Ectodermal cell (in vitro differentiated cells): ENCODE data around the gene SLC1A4. TPM values are rescaled to one million over a fixed set of nuclear protein-coding genes. Genes with fewer than 3 reads are reported as not detected.

ENCODE experiments used
- H3K27ac ChIP-seq: 2 replicates; pipeline ENCODE4 v1.7.0; 2013; ENCODE audit warnings: mild to moderate bottlenecking, low read depth, low read length; ENCODE audit not compliant: insufficient read depth, poor library complexity, severe bottlenecking
- H3K27me3 ChIP-seq: 2 replicates; pipeline ENCODE4 v1.7.0; 2013; ENCODE audit warnings: mild to moderate bottlenecking, low read length; ENCODE audit not compliant: insufficient read depth, control insufficient read depth, poor library complexity, severe bottlenecking
- H3K36me3 ChIP-seq: one replicate; pipeline ENCODE4 v1.7.0; 2013; ENCODE audit warnings: low read length; ENCODE audit not compliant: control insufficient read depth, insufficient read depth
- H3K4me1 ChIP-seq: one replicate; pipeline ENCODE4 v1.7.0; 2013; ENCODE audit warnings: low read length; ENCODE audit not compliant: control insufficient read depth, insufficient read depth
- H3K4me3 ChIP-seq: 2 replicates; pipeline ENCODE4 v1.7.0; 2013; ENCODE audit warnings: low read depth, low read length, control low read depth; ENCODE audit not compliant: insufficient read depth
- H3K9me3 ChIP-seq: 2 replicates; pipeline ENCODE4 v1.7.0; 2013; ENCODE audit warnings: mild to moderate bottlenecking, low read length, moderate library complexity; ENCODE audit not compliant: control insufficient read depth
- WGBS, 2 experiments: methylation state at CpG; one replicate each; pipeline ENCODE4 v1.1.7; 2013; ENCODE audit warnings: missing lambda C conversion rate in 2 of 2; 5-methylcytosine and 5-hydroxymethylcytosine counted together
- polyA plus RNA-seq, 4 experiments: library from polyadenylated mRNA; stranded (reverse); fragments of 50-300 nt; gene quantifications; one replicate each; pipeline ENCODE4 v1.2.3, GENCODE V29; 2013

SLC1A4 gene
- polyA plus RNA-seq (2013, experiment 1 of 4) = 4.2 TPM
- polyA plus RNA-seq (2013, experiment 2 of 4) = 5.6 TPM
- polyA plus RNA-seq (2013, experiment 3 of 4) = 2.7 TPM
- polyA plus RNA-seq (2013, experiment 4 of 4) = 2.7 TPM

DNA sequence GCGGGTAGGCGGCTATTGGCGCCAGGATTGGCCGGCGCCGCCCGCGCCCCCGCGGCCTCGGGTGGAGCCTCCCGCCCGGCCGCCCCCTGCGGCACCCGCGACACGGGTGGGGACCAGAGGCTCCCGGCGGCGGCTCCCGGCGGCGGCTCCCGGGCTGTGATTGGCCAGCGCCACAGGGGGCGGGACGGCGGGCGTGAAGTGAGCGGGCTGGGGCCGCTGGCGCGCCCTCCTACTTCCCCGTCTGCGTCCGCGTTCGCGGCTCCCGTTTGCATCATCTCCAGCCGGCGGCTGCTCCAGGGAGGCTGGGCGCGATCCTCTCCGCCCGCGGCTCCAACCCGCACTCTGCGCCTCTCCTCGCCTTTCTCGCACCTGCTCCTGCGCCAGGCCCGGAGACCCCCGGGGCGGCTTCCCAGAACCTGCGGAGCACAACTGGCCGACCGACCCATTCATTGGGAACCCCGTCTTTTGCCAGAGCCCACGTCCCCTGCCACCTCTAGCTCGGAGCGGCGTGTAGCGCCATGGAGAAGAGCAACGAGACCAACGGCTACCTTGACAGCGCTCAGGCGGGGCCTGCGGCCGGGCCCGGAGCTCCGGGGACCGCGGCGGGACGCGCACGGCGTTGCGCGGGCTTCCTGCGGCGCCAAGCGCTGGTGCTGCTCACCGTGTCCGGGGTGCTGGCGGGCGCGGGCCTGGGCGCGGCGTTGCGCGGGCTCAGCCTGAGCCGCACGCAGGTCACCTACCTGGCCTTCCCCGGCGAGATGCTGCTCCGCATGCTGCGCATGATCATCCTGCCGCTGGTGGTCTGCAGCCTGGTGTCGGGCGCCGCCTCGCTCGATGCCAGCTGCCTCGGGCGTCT lies at the start of gene SLC1A4:
SLC1A4 (plus strand) TSS at position 274 of the 856 bp plus-strand sequence; CDS start at position 519, 245 bp downstream.
- peaks cover 38% of the 10 kb centered on the region for H3K27me3 ChIP-seq
- WGBS, 2 experiments = 1% methylated on average over 109 of the region's 109 CpGs
- peak within 1 kb of the TSS; percentile 46 for H3K4me3 ChIP-seq
- H3K4me1 ChIP-seq = peaks cover 5% of the 10 kb centered on the region
- no peaks in the 10 kb centered on the region for H3K9me3 ChIP-seq
- peak within 1 kb of the TSS; percentile 37 for H3K27ac ChIP-seq
- H3K36me3 ChIP-seq = no peaks in the 10 kb centered on the region

DNA sequence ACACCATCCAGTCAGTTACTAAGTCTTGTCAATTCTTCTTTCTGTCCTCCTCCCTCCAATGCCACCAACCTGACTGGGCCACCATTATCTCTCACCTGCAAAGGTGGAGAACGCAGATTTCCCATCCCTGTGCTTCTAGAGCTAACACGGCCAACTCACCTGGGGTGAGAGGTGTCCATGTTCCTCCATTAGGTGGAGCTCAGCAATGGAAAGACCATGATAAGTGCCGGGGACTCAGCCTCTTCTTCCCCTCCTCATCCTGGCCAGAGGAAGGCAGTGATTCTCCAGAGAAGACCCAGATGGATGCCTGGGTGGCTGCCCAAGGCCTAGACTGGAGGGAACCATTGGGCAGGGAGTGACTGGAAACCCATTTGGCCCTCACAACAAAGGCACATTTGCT lies 48.1 kb upstream of the SLC1A4 start:
- Histone ChIP-seq H3K36me3 (no peaks in the 10 kb centered on the region), H3K27ac (no peak overlapping the region), H3K4me1 (peaks cover under 1% of the 10 kb centered on the region), H3K27me3 (no peaks in the 10 kb centered on the region), H3K4me3 (no peak overlapping the region), H3K9me3 (no peaks in the 10 kb centered on the region)
- WGBS, 2 experiments = 88 to 90% methylated on average over 3 of the region's 3 CpGs

DNA sequence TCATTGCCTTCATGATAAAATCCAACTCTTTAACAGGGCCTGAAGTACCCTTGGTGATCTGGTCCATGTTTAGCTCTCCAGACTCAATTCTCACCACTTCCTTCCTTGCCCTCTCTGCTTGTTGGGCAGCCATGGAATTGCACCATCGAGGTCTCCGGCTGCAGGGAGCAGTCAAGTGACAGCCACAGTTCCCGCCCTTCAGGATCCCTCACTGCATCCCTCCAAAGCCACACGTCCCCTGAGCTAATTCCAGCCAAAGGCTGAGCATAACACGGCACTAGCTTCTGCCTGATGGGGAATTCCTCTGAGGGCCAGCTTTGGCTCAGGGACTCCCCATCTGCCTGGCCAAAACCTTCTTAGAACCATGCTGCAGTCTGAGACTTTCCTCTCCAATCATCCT lies 47.4 kb upstream of the SLC1A4 start:
- 89 to 90% methylated on average over 5 of the region's 5 CpGs for WGBS, 2 experiments
- Histone ChIP-seq H3K27ac (no peak overlapping the region), H3K36me3 (no peaks in the 10 kb centered on the region), H3K4me3 (no peak overlapping the region), H3K27me3 (no peaks in the 10 kb centered on the region), H3K4me1 (peaks cover 5% of the 10 kb centered on the region), H3K9me3 (no peaks in the 10 kb centered on the region)

DNA sequence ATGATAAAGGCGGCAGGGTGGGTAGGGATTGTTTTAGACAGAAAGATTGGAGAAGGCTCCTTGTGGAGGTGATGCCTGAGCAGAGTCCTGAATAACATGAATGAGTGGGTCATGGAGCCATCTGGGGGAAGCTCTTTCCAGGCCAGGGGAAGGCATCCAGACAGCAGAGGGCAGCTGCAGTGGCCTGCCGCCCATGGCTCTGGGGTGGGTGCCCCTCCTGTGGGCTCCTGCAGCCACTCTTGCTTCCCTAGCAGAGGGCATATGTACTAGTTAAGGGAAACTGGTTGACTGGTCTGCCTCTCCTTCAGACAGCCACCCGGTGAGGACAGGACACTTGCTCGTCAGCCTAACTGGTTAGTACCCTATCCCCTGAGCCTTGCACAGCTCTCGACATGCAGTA lies 46.5 kb upstream of the SLC1A4 start:
- Histone ChIP-seq H3K4me3 (no peak overlapping the region), H3K4me1 (peaks cover 5% of the 10 kb centered on the region), H3K9me3 (no peaks in the 10 kb centered on the region), H3K27ac (no peak overlapping the region), H3K36me3 (no peaks in the 10 kb centered on the region), H3K27me3 (no peaks in the 10 kb centered on the region)
- 92 to 95% methylated on average over 5 of the region's 5 CpGs for WGBS, 2 experiments

DNA sequence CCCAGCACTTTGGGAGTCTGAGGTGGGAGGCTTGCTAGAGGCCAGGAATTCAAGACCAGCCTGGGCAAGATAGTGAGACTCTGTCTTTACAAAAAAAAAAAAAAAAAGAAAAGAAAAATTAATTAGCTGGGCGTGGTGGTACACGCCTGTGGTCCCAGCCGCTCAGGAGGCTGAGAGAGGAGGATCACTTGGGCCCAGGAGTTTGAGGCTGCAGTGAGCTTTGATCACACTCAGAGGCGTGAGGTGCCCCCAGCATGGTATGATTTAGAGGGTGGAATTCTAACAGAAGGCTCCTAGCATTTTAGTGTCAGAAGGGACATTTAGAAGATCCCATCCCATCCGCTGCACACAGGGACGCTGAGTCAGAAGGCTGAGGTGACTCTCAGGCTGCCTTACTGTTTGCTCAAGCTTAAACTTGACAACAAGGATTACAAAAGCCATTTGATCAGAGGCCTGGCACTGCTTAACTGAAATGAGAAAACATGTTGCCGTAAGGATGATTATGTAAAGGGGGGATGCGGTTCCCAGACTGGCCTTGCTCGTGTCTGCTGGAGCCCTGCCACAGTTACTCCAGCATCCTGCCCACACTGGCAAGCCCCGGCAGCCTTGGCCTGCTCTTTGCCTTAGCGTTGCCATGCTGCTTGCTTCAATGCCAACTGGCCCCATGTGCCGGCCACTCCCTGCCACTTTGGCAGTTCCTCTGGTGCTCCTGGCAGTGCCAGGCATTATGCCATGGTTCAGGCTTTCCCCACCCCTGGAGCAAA lies 45.6 kb upstream of the SLC1A4 start:
- Histone ChIP-seq H3K27ac (no peak overlapping the region), H3K27me3 (no peaks in the 10 kb centered on the region), H3K4me3 (no peak overlapping the region), H3K9me3 (no peaks in the 10 kb centered on the region), H3K36me3 (no peaks in the 10 kb centered on the region), H3K4me1 (peaks cover 5% of the 10 kb centered on the region)
- WGBS, 2 experiments = 93 to 94% methylated on average over 12 of the region's 12 CpGs

DNA sequence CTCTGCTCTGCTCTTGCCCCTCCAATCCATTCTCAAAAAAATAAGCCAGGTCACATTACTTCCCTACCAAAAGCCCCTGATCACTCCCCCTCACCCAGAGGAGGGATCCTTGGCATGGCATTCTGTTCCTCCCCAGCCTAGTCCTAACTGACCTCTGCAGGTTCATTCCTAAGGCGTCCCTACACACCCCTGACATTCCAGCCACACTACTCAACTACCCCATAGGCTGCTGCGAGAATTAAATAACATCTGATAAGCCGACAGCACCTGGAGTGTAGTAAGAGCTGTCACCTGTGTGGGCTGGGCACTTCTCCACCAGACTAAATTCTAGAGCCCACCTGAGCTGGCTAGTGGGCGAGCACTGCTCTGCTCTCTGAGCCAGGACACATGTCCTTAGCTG lies 44.7 kb upstream of the SLC1A4 start:
- 91 to 92% methylated on average over 4 of the region's 4 CpGs for WGBS, 2 experiments
- H3K27me3 ChIP-seq = no peaks in the 10 kb centered on the region
- no peak overlapping the region for H3K4me3 ChIP-seq
- H3K36me3 ChIP-seq = no peaks in the 10 kb centered on the region
- no peak overlapping the region for H3K27ac ChIP-seq
- no peaks in the 10 kb centered on the region for H3K9me3 ChIP-seq
- H3K4me1 ChIP-seq = peaks cover 5% of the 10 kb centered on the region

DNA sequence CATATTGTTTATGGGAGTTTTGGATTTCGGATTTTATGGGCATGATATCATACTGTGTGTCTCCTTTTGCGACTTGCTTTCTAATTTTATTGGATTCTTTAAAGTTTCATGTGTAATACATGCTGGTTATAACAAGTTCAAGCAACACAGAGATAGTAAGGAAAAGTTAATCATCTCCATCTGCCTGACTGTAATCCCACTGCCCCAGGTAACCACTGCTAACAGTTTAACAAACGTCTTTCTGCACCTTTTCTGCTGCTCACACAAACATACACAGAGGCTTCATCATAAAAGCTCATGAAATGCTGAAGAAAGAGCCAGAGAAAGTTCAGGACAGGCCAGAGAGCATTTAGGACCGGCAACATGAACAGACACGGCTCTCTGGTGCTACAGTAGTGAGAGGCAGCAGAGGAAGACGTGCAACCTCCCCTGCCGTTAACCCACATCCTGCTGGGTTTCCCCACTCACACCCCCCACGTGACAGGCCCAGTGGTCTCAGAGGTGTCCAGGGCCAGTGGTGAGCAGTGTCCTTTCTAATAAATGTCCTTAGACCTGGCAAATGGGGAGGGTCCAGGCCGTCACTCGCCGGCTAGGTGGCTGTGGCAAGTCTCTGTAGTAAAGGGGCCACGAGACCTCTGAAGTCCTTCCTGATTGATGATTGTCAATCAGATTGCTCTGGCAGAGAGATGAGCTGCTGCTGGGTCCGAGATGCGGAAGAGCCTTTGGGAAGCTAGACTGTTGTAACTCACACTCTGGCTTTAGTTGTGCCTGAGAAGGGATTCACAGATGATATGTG lies 43.0 kb upstream of the SLC1A4 start:
- no peaks in the 10 kb centered on the region for H3K9me3 ChIP-seq
- no peaks in the 10 kb centered on the region for H3K36me3 ChIP-seq
- no peak overlapping the region for H3K4me3 ChIP-seq
- 74 to 82% methylated on average over 12 to 14 of the region's 14 CpGs for WGBS, 2 experiments
- H3K27me3 ChIP-seq = no peaks in the 10 kb centered on the region
- peaks cover 5% of the 10 kb centered on the region for H3K4me1 ChIP-seq
- no peak overlapping the region for H3K27ac ChIP-seq

DNA sequence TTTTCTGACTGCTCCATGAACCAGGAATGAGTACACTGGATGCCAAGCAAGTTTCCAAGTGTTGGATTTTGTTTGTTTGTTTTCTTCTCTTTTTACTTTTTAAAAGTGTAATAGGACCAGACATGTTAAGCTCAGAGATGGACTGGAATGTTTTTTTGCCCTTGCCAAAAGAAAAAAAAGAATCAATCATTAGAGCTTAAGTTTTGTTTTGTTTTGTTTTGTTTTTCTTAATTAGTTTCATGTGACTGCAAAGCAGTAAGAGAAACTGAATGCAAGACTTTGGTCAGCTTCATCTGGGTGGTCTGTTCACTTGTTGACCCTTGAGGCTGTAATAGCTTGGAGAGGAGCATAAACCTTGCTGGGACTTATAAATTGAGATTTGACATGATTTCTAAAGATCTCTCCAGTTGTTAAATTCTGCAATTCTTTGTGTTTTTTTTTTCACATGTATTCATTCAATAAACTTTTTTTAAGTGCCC lies 42.4 kb upstream of the SLC1A4 start:
- Histone ChIP-seq H3K27me3 (no peaks in the 10 kb centered on the region), H3K9me3 (no peaks in the 10 kb centered on the region), H3K4me3 (no peak overlapping the region), H3K4me1 (peaks cover 5% of the 10 kb centered on the region), H3K27ac (no peak overlapping the region), H3K36me3 (no peaks in the 10 kb centered on the region)

DNA sequence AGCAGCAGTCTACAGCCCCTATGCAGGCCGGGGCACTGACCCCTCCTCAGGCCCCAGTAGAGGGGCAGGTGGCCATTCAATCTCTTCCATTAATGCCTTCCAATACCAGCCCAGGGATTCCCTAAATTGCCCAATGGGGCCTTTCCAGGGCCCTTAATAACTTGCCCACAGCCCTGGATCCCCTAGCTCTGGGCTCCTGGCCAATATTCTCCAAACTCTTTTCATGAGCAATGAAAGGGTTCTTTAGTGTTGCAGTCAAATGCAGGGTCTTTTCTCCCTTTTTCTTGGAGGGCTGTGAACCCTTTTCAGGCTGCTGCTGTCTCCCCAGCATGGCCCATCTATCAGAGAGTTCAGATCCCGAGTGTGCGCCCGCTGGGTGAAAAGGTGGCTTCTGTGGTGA lies 41.3 kb upstream of the SLC1A4 start:
- WGBS, 2 experiments = 97 to 100% methylated on average over 4 of the region's 4 CpGs
- Histone ChIP-seq H3K4me3 (no peak overlapping the region), H3K9me3 (no peaks in the 10 kb centered on the region), H3K4me1 (peaks cover 5% of the 10 kb centered on the region), H3K36me3 (no peaks in the 10 kb centered on the region), H3K27me3 (no peaks in the 10 kb centered on the region), H3K27ac (no peak overlapping the region)
